ENCODE measurements around the gene ADAM10.

ADAM10 gene

GRCh38 chr15:58684751-58685150, 64.8 kb downstream of the ADAM10 start:
- no peaks in the 10 kb centered on the region for H3K9me3 ChIP-seq
- H3K36me3 ChIP-seq = no peaks in the 10 kb centered on the region
- TF ChIP-seq, protein P1, sequence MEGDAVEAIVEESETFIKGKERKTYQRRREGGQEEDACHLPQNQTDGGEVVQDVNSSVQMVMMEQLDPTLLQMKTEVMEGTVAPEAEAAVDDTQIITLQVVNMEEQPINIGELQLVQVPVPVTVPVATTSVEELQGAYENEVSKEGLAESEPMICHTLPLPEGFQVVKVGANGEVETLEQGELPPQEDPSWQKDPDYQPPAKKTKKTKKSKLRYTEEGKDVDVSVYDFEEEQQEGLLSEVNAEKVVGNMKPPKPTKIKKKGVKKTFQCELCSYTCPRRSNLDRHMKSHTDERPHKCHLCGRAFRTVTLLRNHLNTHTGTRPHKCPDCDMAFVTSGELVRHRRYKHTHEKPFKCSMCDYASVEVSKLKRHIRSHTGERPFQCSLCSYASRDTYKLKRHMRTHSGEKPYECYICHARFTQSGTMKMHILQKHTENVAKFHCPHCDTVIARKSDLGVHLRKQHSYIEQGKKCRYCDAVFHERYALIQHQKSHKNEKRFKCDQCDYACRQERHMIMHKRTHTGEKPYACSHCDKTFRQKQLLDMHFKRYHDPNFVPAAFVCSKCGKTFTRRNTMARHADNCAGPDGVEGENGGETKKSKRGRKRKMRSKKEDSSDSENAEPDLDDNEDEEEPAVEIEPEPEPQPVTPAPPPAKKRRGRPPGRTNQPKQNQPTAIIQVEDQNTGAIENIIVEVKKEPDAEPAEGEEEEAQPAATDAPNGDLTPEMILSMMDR (IDR thresholded peaks at IDR 0.05) = no peak
- H3K27ac ChIP-seq = no peak overlapping the region
- H3K27me3 ChIP-seq = no peaks in the 10 kb centered on the region
- H3K4me3 ChIP-seq (ENCODE audit: low read depth in 1 of 2, low read length in 1 of 2) = no peak overlapping the region
- no peaks in the 10 kb centered on the region for H3K4me1 ChIP-seq (ENCODE audit: control insufficient read depth in 1 of 2, insufficient read depth in 1 of 2, low read depth in 1 of 2, low read length in 1 of 2)

DNA sequence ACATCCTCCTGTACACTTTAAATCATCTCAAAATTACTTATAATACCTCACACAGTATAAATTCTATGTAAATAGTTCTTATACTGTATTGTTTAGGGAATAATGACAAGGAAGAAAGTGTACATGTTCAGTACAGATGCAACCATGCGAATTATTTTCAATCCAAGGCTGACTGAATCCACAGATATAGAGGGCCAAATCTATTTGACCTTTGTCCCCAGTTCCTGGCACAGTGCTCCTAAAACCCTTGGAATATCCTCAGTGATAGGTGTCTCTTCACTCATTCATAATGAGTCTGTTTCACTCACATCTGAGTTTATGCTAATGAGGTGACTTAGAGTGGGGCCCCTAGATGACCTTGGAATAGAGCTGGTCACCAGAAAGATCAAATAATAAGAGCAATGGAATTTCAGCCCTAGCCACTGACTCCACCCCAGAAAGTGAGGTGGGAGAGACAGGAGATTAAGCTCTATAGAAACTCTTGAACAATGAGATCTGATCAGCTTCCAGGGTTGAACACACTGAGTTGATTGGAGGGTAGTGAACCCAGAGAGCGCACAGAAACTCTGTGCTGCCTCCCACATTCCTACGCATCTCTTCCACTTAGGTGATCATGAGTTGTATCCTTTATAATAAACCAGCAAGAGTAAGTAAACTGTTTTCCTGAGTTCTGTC, 65.3 kb downstream of the ADAM10 start:
- no peak overlapping the region for H3K27ac ChIP-seq
- TF ChIP-seq, protein P1 (IDR thresholded peaks at IDR 0.05) = no peak
- no peak overlapping the region for H3K4me3 ChIP-seq (ENCODE audit: low read depth in 1 of 2, low read length in 1 of 2)
- H3K36me3 ChIP-seq = peaks cover 5% of the 10 kb centered on the region
- no peaks in the 10 kb centered on the region for H3K9me3 ChIP-seq
- H3K27me3 ChIP-seq = no peaks in the 10 kb centered on the region
- H3K4me1 ChIP-seq (ENCODE audit: control insufficient read depth in 1 of 2, insufficient read depth in 1 of 2, low read depth in 1 of 2, low read length in 1 of 2) = no peaks in the 10 kb centered on the region

DNA sequence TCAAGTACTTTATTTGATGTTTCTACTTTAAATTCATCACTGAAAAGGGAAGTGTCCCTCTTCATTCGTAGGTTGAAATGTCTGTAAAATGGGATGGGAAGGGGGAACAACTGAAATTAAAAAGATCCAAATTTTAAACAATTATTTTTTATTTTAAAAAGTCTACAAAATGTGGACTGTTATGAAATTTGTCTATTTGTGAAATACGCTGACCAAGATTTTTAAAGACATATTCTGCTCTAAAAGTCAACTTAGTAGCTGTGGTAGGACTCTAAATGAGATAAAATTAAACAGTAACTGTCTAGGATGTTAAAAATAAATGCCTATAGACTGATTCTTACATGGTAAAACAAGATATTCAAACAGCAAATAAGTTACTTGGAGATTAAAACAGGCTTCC, 67.3 kb downstream of the ADAM10 start:
- Histone ChIP-seq H3K27ac (no peak overlapping the region), H3K4me3 (ENCODE audit: low read depth in 1 of 2, low read length in 1 of 2) (no peak overlapping the region), H3K4me1 (ENCODE audit: control insufficient read depth in 1 of 2, insufficient read depth in 1 of 2, low read depth in 1 of 2, low read length in 1 of 2) (peaks cover 0 to 5% of the 10 kb centered on the region in 2 experiments), H3K9me3 (no peaks in the 10 kb centered on the region), H3K36me3 (peaks cover 11% of the 10 kb centered on the region), H3K27me3 (no peaks in the 10 kb centered on the region)
- TF ChIP-seq, protein P1 (IDR thresholded peaks at IDR 0.05) = no peak

DNA sequence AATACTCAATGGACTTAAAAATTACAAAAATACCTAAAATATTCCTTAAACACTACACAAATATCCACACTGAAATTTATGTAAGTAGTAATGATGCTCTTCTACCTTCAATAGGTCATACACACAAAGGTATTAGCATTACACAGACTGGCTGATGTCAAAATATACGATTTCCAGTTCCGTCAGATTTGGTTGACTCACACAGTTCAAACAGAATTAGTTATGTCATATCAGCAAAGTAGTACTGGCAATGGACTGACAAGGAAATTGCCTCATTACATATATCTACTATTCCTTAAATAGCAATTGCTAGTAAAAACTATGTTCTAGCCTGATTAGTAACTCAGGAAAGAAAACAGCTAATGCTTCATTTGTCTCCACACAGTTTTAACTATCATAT, 70.8 kb downstream of the ADAM10 start:
- peak overlapping the region; percentile 37 for H3K27ac ChIP-seq
- TF ChIP-seq, protein P1 (IDR thresholded peaks at IDR 0.05) = no peak
- no peak overlapping the region for H3K4me3 ChIP-seq (ENCODE audit: low read depth in 1 of 2, low read length in 1 of 2)
- no peaks in the 10 kb centered on the region for H3K9me3 ChIP-seq
- peaks cover 0 to 5% of the 10 kb centered on the region in 2 experiments for H3K4me1 ChIP-seq (ENCODE audit: control insufficient read depth in 1 of 2, insufficient read depth in 1 of 2, low read depth in 1 of 2, low read length in 1 of 2)
- H3K27me3 ChIP-seq = no peaks in the 10 kb centered on the region
- peaks cover 19% of the 10 kb centered on the region for H3K36me3 ChIP-seq

GRCh38 chr15:58677426-58677825, 72.1 kb downstream of the ADAM10 start:
- H3K4me3 ChIP-seq (ENCODE audit: low read depth in 1 of 2, low read length in 1 of 2) = no peak overlapping the region
- H3K36me3 ChIP-seq = peaks cover 19% of the 10 kb centered on the region
- TF ChIP-seq, protein P1 (IDR thresholded peaks at IDR 0.05) = no peak
- H3K4me1 ChIP-seq (ENCODE audit: control insufficient read depth in 1 of 2, insufficient read depth in 1 of 2, low read depth in 1 of 2, low read length in 1 of 2) = peaks cover 0 to 5% of the 10 kb centered on the region in 2 experiments
- no peaks in the 10 kb centered on the region for H3K9me3 ChIP-seq
- no peaks in the 10 kb centered on the region for H3K27me3 ChIP-seq
- no peak overlapping the region for H3K27ac ChIP-seq

All from neutrophil (primary cell).